GM12872 (cell line): ENCODE data around the gene PDE9A.

Experiments
- TF ChIP-seq, protein P1 (sequence below): IDR thresholded peaks from 3 replicates; pipeline ENCODE4 v1.5.1; 2011; ENCODE audit warnings: low read depth, mild to moderate bottlenecking, low read length, moderate library complexity; ENCODE audit not compliant: insufficient read depth

PDE9A gene

DNA sequence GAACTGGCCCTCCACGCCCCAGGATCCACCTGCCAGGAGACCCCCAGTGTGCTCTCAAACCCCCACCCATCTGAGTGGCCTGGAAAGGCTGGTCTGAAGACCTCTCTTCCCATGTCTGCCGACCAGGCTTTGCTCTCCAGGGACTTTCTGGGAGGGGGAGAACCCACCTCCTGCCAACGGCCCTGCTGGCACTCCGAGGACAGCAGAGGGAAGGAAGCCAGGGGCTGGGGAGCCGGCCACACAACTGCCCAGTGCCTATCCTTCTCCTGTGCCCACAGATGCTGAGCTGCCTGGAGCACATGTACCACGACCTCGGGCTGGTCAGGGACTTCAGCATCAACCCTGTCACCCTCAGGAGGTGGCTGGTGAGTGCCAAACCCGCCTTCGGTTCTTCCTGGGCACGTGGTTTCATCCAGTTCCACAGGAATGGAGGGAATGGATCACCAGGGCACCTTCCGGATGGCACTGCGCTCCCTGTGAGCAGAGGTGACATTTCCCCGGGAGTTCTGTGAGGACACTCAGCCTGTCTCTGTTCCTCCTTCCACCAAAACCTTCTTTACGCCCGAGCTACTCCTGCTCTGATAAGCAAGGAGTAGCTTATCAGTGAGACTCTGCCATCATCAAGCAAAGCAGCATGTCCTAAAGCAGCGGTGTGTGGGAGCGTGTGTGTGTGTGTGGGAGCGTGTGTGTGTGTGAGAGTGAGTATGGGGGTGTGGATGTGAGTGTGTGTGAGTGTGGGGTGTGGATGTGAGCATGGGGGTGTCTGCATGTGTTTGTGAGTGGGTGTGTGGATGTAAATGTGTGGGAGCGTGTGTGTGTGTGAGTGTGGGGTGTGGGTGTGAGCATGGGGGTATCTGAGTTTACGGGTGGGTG is 105.5 kb downstream of the PDE9A start:
- TF ChIP-seq, protein P1, sequence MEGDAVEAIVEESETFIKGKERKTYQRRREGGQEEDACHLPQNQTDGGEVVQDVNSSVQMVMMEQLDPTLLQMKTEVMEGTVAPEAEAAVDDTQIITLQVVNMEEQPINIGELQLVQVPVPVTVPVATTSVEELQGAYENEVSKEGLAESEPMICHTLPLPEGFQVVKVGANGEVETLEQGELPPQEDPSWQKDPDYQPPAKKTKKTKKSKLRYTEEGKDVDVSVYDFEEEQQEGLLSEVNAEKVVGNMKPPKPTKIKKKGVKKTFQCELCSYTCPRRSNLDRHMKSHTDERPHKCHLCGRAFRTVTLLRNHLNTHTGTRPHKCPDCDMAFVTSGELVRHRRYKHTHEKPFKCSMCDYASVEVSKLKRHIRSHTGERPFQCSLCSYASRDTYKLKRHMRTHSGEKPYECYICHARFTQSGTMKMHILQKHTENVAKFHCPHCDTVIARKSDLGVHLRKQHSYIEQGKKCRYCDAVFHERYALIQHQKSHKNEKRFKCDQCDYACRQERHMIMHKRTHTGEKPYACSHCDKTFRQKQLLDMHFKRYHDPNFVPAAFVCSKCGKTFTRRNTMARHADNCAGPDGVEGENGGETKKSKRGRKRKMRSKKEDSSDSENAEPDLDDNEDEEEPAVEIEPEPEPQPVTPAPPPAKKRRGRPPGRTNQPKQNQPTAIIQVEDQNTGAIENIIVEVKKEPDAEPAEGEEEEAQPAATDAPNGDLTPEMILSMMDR: no peak

DNA sequence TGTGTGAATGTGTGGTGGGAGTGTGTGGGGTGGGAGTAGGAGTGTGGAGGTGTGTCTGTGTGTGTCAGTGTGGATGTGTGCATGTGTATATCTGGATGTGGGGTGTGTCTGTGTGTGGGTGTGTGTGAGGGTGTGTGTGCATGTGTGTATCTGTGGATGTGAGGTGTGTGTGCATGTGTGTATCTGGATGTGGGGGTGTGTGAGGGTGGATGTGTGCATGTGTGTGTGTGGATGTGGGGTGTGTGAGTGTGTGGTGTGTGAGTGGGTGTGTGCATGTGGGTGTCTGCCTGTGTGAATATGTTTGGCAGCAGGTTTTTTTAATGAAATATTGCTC is 106.1 kb downstream of the PDE9A start:
- TF ChIP-seq, protein P1: no peak

DNA sequence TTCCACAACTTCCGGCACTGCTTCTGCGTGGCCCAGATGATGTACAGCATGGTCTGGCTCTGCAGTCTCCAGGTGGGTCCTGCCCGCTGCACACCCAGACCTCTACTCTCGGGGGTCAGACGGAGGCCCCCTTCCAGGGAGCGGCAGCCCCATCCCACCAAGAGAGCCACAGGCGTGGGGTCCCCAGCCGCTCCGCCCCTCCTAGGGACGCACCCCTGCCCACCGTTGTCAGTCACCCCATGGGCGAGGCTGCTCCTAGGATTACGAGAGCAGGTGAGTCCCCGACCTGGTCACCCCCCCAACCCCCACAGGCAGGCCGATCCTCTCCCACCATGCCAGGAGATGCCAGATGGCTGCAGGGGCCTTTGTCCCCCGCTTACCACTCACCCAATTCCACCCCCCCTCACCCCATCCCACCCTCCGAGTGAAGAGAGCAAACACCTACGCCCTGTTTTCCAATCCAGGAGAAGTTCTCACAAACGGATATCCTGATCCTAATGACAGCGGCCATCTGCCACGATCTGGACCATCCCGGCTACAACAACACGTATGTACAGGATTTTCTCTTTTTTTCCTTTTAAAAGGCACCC is 107.0 kb downstream of the PDE9A start:
- TF ChIP-seq, protein P1: no peak

DNA sequence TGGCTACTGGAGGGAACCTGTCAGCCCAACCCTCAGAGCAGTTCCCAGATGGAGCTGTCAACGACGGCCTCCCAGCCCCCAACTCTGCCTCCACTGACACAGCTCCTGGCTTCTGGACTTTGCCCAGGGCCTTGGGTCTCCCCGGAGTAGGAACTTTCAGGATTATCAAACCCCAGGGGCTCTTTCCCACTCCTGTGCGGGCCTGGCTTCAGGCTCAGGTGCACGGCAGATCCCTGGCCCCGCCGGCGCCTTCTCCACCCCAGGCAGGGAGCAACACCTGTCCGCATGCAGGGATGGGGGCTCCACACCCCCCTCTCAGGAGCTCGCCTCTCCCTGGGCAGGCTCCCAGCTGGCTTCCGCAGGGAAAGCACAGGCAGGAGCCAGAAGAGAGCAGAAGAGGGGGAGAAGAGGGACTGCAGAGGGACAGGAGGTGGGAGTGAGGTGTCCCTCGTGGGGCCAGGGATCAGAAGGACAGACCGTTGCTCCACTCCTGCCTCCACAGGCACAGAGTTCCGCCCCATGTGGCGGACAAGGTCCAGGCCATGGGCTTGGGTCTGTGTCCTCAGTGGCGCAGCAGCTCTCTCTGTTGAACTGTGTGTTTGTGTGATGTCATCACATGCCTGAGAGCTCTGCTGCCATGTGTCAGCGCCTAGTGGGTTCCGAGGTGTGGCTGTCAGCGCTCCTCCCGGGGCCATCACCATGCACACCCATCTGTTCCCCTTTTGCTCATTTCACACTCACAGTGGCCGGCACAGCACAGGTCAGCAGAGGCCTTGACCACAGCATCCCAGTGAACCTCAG is 107.7 kb downstream of the PDE9A start:
- TF ChIP-seq, protein P1: no peak

DNA sequence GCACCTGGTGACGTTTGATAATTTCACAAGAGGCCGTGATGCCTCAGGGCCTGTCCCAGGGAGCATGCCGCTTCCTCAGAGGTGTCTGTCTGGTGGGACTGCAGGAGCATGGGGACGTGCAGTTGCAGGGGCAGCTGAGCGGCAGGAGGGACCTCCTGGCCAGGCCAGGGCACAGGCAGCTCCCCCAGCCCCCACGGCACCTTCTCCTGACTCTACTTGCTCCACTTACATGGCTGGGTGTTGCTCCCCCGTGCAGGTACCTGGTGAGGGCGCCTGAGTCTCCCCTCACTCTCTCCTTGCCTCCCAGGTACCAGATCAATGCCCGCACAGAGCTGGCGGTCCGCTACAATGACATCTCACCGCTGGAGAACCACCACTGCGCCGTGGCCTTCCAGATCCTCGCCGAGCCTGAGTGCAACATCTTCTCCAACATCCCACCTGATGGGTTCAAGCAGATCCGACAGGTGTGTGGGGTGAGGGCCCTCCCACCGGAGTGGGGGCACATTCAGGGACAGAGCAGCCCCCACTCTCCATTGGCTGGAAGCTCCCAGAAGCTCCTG is 108.4 kb downstream of the PDE9A start:
- TF ChIP-seq, protein P1: no peak

DNA sequence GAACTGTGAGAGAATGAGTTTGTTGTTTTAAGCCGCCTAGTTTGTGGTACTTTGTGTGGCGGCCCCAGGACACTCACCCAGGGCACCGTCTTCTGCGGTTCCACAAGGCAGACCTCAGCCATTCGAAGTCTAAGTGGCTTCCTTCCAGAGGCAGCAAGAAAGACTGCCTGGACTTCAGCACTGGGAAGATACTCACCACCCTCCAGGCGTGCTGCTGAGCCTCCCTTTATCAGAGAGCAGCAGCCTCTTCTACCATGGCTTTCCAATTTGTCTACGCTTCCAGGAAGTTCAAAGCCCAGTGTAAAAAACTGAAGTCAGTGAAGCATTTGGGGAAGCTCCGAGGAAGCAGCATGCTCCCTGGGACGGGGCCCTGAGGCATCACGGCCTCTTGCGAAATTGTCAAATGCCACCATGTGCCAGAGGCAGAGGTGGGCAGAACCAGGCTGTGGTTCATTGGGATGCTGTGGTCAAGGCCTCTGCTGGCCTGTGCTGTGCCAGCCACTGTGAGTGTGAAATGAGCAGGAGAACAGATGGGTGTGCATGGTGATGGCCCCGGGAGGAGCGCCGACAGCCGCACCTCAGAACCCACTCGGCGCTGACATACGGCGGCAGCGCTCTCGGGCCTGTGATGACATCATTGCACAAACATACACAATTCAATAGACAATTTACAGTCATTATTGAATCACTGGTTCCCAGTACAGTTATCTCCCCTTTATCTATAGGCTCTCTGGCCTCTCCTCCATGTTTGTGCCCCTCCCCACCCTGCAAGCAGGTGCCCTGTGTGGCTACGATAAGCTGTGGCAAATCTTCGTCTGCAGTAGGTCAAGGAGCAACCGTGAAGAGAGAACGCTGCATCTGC is 110.4 kb downstream of the PDE9A start:
- TF ChIP-seq, protein P1: no peak
